ENCODE measurements around the gene THTPA. TPM values are rescaled to one million over a fixed set of nuclear protein-coding genes. Genes with fewer than 3 reads are reported as not detected.
"Not testable (repeated sequence)": the region's sequence is repeated elsewhere in the genome, so short reads cannot be mapped to it uniquely, and the experiment has no call there.

THTPA gene
- total RNA-seq, 1 donor from 2014 or later = 11.1 TPM

GRCh38 chr14:23582906-23583760 is 27.1 kb downstream of the THTPA start:
- ATAC-seq = no peak
- no peak for DNase-seq (ENCODE audit: low spot score)

- peak; percentile 16 for DNase-seq (ENCODE audit: low spot score)
- ATAC-seq = not testable (repeated sequence)
Measured at GRCh38 chr14:23583761-23584526, 27.9 kb downstream of the THTPA start.

GRCh38 chr14:23584527-23585203 is 28.6 kb downstream of the THTPA start:
- not testable (repeated sequence) for ATAC-seq
- peak; percentile 24 for DNase-seq (ENCODE audit: low spot score)

- DNase-seq (ENCODE audit: low spot score) (peak; percentile 95), ATAC-seq (peak; percentile 100)
Measured at GRCh38 chr14:23588884-23589598, 33.0 kb downstream of the THTPA start.

GRCh38 chr14:23589606-23590005 is 33.5 kb downstream of the THTPA start:
- ATAC-seq (no peak), DNase-seq (ENCODE audit: low spot score) (peak; percentile 40)

- DNase-seq (ENCODE audit: low spot score) = peak; percentile 16
- no peak for ATAC-seq
Measured at GRCh38 chr14:23590198-23590597, 34.1 kb downstream of the THTPA start.

DNA sequence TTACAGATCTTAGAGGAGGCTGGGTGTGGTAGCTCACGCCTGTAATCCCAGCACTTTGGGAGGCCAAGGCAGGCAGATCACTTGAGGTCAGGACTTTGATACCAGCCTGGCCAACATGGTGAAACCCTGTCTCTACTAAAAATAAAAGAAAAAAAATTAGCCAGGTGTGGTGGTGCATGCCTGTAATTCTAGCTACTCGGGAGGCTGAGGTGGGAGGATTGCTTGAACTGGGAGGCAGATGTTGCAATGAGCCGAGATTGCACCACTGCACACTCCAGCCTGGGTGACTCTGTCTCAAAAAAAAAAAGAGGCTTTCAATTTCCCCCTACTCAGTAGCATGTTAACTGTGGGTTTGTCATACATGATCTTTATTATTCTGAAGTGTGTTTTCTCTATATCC is 38.1 kb downstream of the THTPA start:
- not testable (repeated sequence) for ATAC-seq; DNase-seq (ENCODE audit: low spot score)

GRCh38 chr14:23600322-23600707 is 44.2 kb downstream of the THTPA start:
- no peak for DNase-seq (ENCODE audit: low spot score)
- ATAC-seq = no peak

DNA sequence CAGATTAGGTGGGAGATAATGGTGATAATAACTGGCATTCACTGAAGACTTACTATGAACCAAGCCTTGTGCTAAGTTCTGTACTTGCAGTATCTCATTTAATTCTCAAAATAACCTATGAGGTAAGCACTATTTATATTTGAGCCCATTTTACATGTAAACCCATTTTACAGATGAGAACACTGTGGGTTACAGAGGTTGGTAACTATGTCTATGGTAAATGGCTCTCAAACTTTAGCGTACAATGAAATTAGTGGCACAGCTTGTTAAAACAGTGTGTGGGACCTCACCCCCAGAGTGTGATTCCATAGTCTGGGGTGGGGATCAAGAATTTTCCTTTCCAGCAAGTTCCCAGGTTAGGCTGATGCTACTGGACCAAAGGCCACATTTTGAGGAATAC is 44.7 kb downstream of the THTPA start:
- no peak for DNase-seq (ENCODE audit: low spot score)

DNA sequence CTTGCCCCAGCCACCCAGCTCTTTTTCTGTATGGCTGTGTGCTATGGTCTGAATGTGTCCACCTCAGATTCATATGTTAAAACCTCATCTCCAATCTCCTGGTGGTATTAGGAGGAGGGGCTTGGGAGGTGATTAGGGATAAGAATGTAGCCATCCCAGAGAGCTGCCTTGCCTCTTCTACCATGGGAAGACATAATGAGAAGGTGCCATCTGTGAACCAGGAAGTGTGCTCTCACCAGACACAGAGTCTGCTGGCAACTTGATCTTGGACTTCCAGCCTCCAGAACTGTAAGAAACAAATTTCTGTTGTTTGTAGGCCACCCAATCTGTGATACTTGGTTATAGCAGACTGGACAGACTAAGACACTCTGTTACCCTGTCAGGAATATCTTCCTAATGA is 45.4 kb downstream of the THTPA start:
- DNase-seq (ENCODE audit: low spot score) (no peak), ATAC-seq (no peak)

More for the DNA sequence above, 44.7 kb downstream of the THTPA start:
- ATAC-seq = no peak

GRCh38 chr14:23601845-23602180 is 45.7 kb downstream of the THTPA start:
- no peak for DNase-seq (ENCODE audit: low spot score)
- no peak for ATAC-seq

DNA sequence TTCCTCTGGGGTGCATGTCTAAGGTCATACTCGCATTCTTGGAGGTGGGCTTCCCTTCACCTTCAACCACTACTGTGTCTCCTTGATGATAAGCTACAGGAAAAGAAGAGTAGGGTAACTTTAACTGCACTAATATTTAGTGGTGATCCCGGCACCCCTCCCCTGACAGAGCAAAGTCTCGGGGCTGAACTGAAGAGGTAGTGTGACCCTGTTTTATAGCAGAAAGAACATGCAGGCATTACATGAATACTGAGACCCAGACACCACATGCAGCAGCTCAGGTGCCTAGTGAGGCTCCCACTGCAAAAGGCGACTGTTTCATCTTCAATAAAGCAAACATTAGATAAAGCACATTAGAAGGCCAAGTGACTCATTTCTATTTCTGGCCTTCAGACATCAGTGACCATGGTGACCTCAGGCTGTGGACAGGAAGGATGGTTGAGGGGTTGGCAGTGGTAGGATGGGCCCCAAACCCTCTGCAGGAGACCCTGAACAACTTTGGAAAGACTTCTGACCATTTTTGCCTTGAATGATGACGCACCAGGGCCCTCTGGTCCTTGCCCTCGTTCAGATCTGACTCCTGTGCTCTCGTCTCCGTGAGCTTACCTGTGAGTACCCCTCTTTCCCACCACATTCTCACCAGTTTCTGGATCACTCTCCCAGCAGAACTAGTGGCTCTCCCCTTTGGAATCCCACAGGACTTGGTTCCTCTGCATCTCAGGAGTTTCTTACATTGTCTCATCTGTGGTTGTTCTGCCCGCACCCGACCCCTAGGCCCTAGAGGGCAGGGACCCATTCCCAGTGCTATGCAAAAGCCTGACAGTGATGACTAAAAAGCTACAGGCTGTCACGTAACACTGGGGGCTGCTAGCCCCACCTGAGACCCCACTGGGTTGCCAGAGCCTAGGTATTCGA is 46.4 kb downstream of the THTPA start:
- DNase-seq (ENCODE audit: low spot score) (no peak), ATAC-seq (no peak)

- no peak for DNase-seq (ENCODE audit: low spot score)
- no peak for ATAC-seq
Measured at GRCh38 chr14:23603103-23603502, 47.0 kb downstream of the THTPA start.

DNA sequence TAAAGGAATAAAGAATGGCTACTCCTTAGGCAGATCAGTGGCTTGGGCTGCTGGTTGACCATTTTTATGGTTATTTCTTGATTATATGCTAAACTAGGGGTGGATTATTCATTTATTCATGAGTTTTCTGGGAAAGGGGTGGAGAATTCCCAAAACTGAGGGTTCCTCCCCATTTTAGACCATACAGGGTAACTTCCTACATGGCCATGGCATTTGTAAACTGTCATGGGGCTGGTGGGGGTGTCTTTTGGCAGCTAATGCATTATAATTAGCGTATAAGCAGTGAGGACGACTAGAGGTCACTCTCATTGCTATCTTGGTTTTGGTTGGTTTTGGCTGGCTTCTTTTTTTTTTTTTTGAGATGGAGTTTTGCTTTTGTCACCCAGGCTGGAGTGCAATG is 48.1 kb downstream of the THTPA start:
- DNase-seq (ENCODE audit: low spot score) (no peak), ATAC-seq (no peak)

DNA sequence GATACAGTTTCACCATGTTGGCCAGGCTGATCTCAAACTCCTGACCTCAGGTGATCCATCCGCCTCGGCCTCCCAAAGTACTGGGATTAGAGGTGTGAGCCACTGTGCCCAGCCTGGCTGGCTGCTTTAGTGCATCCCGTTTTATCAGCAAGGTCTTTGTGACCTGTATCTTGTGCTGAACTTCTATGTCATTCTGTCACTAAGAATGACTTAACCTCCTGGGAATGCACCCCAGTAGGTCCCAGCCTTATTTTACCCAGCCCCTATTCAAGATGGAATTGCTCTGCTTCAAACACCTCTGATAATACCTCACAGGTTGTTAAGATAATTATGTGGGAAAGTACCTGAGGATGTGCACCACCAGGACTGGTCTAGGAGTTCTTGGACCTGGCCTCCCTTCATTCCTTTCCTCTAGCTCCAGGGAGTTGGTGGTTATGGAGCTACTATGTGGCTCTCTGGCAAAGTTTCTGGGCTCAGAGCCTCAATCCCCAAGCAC is 48.7 kb downstream of the THTPA start:
- ATAC-seq (no peak), DNase-seq (ENCODE audit: low spot score) (no peak)

DNA sequence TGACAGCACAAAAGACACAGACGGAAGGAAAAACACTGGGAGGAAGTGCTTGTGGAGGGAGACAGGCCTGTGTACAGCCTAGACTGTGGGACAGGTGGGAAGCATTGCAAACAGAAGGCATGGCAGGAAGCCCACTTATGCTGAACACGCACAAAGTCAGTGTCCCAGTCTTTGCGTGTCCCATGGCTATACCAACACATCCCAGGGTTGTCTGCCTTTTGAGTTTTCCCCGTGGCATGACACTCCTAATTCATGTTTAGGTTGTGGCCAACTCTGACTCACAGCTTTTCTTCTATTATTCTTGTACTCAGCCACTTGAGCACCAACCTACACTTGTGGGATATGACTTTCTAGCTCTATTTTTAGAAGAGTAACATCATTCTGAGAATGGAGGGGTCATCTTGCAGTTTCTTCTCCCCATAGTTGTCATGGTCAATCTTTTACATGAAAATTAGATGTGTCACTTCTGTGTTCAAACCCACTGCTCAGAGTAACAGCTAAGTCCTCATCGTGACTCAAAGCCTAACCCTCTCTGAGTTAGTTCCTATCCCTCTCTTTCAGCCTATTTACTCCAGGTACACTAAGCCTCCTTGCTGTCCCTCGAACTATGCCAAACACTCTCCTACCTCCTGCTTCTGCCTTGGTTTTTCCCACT is 50.0 kb downstream of the THTPA start:
- ATAC-seq (no peak), DNase-seq (ENCODE audit: low spot score) (no peak)

DNA sequence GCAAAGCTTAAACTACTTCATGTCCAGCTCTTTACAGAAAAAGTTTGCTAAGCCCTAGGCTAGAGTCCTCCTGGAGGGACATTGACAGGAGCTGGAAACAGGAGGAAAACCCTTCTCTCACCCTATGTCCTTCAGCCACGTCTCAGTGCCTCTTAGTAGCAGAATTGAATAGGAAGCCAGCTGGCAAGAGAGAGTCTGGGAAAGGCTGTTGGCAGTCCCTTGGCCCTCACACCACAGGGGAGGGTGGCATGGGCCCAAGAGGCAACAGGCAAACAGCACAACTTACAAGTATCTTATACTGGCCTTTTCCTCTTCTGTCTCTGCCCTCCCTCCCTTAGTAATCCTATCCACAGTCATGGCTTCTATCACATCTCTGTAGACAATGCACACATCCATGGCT is 52.4 kb downstream of the THTPA start:
- ATAC-seq (peak; percentile 63), DNase-seq (ENCODE audit: low spot score) (peak; percentile 88)

- DNase-seq (ENCODE audit: low spot score) (no peak), ATAC-seq (no peak)
Measured at GRCh38 chr14:23609001-23609400, 52.9 kb downstream of the THTPA start.

DNA sequence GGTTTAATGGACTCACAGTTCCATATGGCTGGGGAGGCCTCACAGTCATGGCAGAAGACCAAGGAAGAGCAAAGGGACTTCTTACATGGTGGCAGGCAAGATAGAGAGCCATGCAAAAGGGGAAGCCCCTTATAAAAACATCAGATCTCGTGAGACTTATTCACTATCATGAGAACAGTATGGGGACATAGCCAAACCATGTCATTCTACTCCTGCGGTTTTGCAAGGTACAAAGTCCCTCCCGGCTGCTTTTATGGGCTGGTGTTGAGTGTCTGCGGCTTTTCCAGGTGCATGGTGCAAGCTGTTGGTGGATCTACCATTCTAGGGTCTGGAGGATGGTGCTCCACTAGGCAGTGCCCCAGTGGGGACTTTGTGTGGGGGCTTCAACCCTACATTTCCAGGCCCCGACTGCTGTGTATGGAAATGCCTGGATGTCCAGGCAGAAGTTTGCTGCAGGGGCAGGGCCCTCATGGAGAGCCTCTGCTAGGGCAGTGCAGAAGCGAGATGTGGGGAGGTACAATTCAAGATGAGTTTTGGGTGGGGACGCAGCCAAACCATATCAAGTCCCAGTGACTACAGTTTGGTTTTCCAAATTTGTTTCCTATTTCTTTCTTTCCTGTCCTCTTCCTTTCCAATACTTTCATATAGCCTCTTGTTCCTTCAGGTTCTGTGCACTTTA is 53.5 kb downstream of the THTPA start:
- peak; percentile 43 for ATAC-seq

More for the DNA sequence above, 53.5 kb downstream of the THTPA start:
- DNase-seq (ENCODE audit: low spot score) = peak; percentile 72
